Stimulated activated CD4-positive, alpha-beta T cell treated with anti-CD3 and anti-CD28 coated beads, Interleukin-2, amount 100 ng/mL, for 24 hours (primary cell): ENCODE measurements around the gene ATPAF2.
"Not testable (repeated sequence)": the region's sequence is repeated elsewhere in the genome, so short reads cannot be mapped to it uniquely, and the experiment has no call there.

Source experiments
- DNase-seq, 2 donors: peaks; one replicate each; pipeline ENCODE4 v3.0.0-alpha.2; 2020

Gene ATPAF2

GRCh38 chr17:18008496-18009268 lies 30.3 kb downstream of the ATPAF2 start:
- DNase-seq = no peak

- no peak for DNase-seq
Observed at GRCh38 chr17:18006495-18007239, 32.3 kb downstream of the ATPAF2 start.

DNA sequence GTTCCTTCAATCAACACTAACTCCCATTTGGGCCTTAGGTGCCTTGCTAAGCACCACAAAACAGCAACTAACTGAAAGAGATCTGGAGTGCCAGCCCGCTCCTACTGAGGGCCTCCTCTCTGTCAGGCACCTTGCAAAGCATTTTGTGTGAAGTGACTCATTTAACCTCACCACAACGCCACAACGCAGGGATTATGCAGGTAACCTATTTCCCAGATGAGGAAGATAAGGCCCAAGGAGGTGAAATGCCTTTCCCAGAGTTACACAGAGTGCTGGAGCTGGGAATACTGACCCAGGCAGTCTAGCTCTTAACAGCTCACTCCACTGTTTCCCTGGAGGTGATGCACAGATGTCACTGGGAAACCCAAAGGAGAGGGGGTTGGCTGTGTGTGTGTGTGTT lies 33.5 kb downstream of the ATPAF2 start:
- no peak for DNase-seq

- DNase-seq = no peak
Observed at GRCh38 chr17:18004884-18005305, 34.1 kb downstream of the ATPAF2 start.

DNA sequence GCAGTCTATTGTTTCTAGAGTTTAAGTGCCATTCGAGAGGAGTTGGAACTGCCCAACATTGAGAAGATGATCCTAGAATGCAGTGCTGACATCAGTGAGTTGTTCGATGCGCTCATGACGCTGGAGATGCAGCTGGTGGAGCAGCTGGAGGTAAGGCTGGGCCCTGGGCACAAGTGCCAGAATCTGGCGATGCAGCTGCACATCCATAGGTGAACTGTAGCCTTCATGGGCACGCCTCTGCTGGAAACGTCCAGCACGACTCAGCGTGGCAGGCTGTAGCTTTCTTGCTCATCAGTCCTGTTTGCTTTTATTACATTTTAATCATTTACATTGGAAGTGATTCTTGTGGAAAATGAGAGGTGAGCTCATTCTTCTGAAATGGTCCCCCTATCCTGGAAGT lies 34.6 kb downstream of the ATPAF2 start:
- DNase-seq = no peak

DNA sequence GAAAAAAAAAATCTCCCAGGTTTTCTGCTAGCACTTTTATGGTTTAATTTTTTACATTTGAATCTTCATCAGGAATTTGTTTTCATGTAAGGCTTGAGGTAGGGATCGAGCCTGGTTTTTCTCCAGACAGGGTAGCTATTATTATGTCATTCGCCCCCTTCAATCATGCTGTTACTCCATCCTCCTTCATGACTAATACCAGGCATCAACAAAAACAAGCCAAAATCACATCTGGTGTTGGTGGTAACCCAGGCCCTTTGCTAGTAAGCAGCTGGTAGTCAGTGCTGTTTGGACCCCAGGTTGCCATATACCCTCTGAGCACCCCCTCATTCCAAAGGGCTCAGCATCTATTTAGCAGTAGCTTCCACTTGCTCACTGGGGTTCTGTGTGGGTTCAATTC lies 36.8 kb downstream of the ATPAF2 start:
- no peak for DNase-seq

DNA sequence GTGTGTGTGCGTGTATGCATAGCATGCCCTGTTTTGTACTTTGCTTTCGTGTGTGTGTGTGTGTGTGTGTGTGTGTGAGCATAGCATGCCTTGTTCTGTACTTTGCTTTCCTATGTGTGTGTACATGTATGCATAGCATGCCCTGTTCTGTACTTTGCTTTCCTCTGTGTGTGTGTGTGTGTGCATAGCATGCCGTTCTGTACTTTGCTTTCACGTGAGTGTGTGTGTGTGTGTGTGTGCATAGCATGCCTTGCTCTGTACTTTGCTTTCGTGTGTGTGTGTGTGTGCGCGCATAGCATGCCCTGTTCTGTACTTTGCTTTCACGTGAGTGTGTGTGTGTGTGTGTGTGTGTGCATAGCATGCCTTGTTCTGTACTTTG lies 38.9 kb downstream of the ATPAF2 start:
- DNase-seq = no peak

DNA sequence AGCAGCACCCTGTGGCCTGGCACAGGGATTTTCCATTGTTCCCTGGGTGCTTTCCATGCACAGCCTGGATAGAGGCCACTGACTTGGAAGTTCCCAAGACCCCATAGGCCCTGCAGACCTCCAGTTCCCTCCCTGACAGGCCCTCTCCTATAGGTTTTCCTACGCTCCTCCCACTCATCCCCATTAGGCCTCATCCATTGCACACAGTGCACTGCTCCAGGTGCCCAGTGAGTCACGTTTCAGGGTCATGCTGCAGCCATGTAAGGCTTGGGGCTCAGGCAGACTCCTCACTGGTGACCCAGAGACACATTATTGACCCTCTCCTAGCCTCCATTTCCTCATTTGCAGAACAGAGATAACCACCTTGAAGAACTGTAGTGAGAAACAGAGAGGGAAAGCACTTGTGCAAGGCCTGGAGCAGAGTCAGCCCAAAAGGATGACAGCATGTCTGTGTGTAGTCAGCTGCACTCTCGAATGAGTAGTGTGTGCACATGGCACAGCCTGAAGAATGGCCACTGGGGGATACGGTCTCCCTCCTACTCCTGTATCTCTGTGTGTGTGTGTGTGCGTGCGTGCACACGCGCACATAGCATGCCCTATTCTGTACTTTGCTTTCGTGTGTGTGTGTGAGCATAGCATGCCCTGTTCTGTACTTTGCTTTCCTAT lies 39.5 kb downstream of the ATPAF2 start:
- no peak for DNase-seq

DNA sequence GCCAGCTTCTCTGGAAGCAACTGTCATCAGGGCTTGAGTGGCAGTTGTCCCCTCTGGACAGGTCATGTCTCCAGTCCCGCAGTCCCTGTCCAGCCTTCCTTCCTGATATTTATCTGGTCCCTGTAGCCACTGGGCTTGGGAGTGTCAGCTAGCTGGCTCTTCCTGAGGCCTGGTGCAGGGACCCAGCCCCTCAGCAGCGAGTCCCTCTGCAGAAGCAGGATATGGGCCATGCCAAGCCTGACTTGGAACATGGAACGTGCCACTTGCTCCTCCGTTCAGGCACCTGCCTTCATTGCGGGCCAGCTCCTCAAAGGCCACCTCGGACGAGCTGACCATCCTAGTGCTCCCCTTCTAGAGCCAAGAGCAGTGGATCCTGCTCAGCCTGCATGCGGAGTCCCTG lies 40.0 kb downstream of the ATPAF2 start:
- no peak for DNase-seq

DNA sequence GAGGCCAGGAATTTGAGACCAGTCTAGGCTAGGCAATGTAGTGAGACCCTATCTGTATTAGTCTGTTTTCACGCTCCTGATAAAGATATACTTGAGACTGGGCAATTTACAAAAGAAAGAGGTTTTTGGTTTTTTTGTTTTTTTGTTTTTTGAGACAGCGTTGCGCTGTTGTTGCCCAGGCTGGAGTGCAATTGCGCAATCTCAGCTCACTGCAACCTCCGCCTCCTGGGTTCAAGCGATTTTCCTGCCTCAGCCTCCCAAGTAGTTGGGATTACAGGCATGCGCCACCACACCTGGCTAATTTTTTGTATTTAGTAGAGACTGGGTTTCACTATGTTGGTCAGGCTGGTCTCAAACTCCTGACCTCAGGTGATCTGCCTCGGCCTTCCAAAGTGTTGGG lies 43.1 kb downstream of the ATPAF2 start:
- DNase-seq = not testable (repeated sequence)

- peak in 1 of 2 donors; percentile 35 for DNase-seq
Observed at GRCh38 chr17:17994271-17995069, 44.5 kb downstream of the ATPAF2 start.

- no peak for DNase-seq
Observed at GRCh38 chr17:17993852-17994251, 45.1 kb downstream of the ATPAF2 start.

- DNase-seq = no peak
Observed at GRCh38 chr17:17993366-17993765, 45.6 kb downstream of the ATPAF2 start.

DNA sequence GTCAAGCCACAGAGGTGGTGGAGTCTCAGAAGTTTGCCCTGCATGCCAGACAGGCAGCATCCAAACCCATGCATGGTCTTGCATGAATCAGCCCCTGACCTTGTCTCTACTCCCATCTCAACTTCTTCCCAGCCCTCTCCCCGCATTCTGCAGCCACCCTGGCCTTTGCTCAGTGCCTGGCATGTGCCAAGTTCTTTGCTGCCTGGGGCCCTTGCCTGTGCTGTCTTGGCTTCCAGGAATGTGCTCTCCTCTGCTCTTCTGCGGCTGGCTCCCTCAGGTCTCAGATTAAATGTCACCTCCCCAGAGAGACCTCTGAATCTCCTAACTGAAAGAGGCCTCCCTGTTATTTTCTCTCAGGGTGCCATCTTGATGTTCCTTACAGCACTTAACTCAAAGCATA lies 48.7 kb downstream of the ATPAF2 start:
- DNase-seq = no peak

GRCh38 chr17:17989618-17990017 lies 49.4 kb downstream of the ATPAF2 start:
- no peak for DNase-seq

DNA sequence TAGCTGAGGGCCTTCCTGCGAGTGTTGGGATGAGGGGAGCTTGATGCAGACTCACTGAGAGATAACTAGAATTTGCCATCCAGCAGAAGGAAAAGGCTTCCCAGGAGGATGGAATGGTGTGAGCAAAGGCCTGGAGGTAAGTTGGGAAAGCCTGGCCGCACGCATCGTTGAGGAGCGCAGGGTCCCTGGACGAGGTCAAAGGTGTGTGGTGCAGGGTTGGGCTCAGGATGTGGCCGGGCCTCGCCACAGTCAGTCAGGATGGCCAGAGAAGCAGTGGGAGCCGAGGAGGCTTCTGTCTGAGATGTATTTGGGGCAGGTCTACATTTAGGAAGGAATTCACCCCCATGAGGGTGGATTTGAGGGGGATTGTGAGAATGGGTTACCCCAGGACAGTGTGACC lies 49.9 kb downstream of the ATPAF2 start:
- DNase-seq = no peak

GRCh38 chr17:17988427-17988945 lies 50.5 kb downstream of the ATPAF2 start:
- no peak for DNase-seq

- no peak for DNase-seq
Observed at GRCh38 chr17:17987901-17988300, 51.1 kb downstream of the ATPAF2 start.

GRCh38 chr17:17987187-17987896 lies 51.6 kb downstream of the ATPAF2 start:
- no peak for DNase-seq

DNA sequence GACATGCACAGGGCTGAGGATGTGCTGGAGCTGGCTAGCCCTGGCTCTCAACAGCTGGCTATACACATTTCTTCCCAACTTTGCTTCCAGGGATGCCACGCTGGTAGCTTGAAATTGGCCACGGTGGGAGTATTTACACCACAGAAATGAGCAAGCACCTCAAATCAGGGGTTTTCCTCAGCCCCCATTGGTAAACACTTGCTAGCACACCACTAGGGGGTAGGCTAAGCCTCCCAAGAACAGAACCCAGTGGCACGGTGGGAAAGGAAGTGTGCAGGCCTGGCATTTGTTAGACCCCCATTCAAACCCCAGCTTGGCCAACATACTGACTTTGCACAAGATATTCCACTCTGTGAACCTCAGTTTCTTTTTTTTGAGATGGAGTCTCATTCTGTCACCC lies 53.4 kb downstream of the ATPAF2 start:
- DNase-seq = no peak

GRCh38 chr17:17985153-17985552 lies 53.8 kb downstream of the ATPAF2 start:
- no peak for DNase-seq

DNA sequence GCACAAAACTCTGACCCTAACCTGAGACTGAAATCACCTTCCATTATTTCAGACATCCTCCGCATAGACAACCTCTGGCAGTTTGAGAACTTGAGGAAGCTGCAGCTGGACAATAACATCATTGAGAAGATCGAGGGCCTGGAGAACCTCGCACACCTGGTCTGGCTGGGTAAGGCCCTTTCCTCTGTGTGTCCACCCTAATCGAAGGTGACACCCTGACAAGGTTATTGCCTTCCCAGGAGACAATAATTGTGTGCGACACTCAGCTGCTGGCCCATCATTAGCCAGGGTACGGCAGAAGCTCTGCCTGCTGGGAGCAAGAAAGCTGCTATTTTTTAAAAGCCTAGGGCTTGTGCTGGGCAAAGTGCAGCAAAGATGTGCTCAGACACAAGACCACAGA lies 55.2 kb downstream of the ATPAF2 start:
- DNase-seq = no peak
